Right hindlimb (tissue), 1 donor: ENCODE measurements around the gene ZNF334.

Source experiments
- DNase-seq: peaks from one replicate; pipeline ENCODE4 v3.0.0-alpha.2; 2018

ZNF334 gene

DNA sequence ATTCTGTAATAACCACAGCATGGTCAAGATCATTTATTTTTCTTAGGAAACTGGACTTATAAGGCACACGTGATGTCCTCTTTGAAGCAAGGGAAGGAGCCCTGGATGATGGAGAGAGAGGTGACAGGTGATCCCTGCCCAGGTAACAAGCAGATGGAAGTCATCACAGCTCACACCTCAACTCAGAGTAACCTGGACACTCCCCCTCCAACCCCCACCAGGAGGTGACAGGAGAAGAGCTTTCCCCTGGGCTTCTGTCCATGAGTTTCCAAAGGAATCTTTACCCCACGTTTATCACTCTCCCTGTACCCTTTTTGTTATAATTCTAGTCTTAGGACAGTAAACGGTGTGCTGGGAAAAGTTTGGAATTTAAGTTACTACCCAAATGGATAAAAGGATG lies 28.4 kb downstream of the ZNF334 start:
- no peak for DNase-seq

- no peak for DNase-seq
These were observed 29.5 kb downstream of the ZNF334 start for GRCh38 chr20:46483879-46484278.

DNA sequence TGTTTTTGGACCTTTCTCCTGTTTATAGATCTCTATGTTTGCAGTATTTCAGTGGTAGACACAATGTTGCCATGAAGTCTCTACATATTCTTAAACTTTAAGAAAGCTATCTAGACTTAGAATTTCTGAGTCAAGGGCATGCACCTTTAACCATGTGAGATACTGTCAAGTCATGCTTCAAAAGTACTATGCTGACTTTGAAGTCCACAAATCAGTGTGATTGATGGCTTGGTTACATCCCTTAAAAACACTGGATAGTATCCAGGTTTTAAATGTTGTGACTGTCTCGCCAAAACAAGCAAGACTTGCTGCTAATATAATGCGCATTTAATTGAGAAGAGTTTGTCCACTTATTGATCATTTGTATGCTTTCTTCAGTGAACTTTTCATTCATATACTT lies 30.5 kb downstream of the ZNF334 start:
- no peak for DNase-seq

DNA sequence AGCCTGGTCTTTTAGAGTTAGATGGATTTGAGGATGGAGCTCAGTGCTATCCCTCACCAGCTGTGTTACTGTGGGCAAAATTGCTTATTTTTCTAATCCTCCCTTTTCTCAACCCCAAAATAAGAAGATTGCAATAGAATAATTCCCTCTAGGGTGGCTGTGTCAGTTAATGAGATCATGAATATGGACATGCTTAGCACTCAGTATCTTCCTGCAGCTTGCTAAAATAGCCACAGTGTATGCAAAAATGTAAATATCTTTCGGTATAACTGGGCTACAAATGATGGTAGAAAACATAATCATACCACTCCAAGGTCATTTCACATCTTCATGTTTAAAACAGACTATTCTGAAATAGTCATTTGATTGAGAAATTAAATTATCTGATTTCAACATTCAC lies 35.7 kb downstream of the ZNF334 start:
- no peak for DNase-seq

DNA sequence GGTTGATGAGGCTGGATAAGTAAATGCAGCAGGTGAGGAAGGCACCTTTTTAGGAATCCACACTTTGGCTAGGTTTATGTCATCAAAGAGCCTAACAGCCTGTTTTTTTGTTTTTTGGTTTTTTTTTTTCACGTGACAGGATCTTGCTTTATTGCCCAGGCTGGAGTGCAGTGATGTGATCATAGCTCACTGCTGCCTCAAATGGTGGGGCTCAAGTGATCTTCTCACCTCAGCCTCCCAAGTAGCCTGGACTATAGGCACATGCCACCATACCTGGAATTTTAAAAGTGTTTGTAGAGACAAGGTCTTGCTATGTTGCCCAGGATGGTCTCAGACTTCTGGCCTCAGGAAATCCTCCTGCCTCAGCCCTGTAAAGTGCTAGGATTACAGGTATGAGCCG lies 36.1 kb downstream of the ZNF334 start:
- DNase-seq: no peak

DNA sequence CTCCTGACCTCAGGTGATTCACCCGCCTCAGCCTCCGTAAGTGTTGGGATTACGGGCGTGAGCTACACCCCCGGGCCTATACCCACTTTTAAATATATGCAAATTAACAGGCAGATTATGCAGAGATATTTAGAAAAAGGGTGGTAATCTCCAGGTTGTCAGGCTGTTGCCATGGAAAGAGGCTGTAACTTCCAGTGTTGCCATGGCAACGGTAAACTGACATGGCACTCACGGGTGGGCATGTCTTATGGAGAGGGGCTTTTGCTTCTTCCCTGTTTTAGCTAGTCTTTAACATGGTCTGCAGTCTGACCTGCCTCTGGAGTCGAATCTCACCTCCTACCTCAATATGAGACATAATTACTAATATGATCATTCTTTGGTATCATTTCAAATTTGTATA lies 44.9 kb downstream of the ZNF334 start:
- no peak for DNase-seq

DNA sequence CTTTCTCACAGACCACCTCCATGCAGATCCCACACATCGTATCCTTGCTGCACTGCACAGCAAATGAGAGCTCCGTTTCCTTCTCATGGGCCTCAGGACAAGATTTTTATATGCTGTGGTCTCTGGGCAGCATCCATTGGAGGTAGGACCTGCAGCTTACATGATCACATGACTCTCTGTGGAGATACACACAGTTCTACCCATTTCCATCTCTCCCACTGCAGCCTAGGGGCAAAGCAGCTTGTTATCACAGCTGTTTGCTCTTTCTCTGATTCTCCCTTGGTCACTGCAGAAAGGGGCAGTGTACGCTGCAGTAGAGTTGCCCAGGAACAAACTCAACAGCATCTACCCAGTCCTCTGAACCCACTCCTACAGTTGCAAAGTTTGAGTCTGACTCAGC lies 48.9 kb downstream of the ZNF334 start:
- DNase-seq: no peak

DNA sequence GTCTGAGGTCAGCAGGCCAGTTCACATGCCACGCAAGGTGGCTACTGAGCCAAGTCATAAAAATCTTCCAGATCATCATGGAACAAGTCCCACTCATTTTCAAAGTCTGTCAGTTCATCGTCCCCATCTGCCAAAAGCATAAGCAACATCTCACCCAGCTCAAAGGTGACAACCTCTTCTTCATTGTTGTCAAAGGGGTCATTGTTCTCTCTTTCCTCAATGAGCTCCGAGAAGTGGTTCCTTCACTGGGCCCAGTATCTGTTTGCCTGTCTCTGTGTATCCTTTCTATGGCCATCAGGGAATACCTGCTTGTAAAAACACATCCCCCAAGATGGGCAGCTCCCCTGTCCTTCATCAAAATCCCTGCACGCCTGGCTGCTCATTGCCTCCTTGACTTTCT lies 49.5 kb downstream of the ZNF334 start:
- no peak for DNase-seq

- no peak for DNase-seq
These were observed 51.6 kb downstream of the ZNF334 start for GRCh38 chr20:46461808-46462207.

- DNase-seq: peak; percentile 73
These were observed 54.3 kb downstream of the ZNF334 start for GRCh38 chr20:46458866-46459750.

DNA sequence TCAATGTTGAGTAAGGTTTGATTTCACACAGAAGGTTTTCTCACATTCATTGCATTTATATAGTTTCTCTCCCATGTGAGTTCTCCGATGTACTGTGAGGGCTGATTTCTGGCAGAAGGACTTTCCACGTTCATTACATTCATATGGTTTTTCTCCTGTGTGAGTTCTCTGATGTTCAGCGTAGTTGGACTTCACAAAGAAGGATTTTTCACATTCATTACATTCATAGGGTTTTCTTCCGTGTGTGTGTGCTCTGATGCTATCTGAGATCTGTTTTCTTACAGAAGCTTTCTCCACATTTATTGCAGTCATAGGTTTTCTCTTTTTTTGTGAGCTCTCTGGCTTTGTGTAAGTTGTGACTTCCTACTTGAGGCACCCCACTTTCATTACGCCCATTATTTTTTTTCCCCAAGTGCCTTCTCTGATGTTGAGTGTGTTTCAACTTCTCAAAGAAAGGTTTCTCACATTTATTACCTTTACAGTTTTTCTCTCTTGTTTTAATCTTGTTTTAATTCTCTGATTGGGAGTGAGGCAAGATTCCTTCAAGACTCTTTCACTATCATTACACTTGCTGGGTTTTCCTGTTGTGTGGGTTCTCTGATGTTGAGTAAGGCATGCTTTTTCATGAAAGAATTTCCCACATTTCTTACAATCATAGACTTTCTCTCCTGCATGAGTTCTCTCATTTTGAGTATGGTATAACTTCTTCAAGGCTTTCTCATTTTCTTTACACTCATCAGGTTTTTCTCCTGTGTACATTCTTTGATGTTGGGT lies 56.9 kb downstream of the ZNF334 start:
- no peak for DNase-seq

GRCh38 chr20:46455729-46456128 lies 57.6 kb downstream of the ZNF334 start:
- DNase-seq: no peak
